Stimulated activated CD4-positive, alpha-beta T cell treated with anti-CD3 and anti-CD28 coated beads, Interleukin-2, amount 100 ng/mL, for 48 hours (primary cell): ENCODE results near the gene TNS3.
"Not testable (repeated sequence)": the region's sequence is repeated elsewhere in the genome, so short reads cannot be mapped to it uniquely, and the experiment has no call there.

Experiments
- DNase-seq, 2 donors: peaks; one replicate each; pipeline ENCODE4 v3.0.0-alpha.2; 2020

Gene TNS3

DNA sequence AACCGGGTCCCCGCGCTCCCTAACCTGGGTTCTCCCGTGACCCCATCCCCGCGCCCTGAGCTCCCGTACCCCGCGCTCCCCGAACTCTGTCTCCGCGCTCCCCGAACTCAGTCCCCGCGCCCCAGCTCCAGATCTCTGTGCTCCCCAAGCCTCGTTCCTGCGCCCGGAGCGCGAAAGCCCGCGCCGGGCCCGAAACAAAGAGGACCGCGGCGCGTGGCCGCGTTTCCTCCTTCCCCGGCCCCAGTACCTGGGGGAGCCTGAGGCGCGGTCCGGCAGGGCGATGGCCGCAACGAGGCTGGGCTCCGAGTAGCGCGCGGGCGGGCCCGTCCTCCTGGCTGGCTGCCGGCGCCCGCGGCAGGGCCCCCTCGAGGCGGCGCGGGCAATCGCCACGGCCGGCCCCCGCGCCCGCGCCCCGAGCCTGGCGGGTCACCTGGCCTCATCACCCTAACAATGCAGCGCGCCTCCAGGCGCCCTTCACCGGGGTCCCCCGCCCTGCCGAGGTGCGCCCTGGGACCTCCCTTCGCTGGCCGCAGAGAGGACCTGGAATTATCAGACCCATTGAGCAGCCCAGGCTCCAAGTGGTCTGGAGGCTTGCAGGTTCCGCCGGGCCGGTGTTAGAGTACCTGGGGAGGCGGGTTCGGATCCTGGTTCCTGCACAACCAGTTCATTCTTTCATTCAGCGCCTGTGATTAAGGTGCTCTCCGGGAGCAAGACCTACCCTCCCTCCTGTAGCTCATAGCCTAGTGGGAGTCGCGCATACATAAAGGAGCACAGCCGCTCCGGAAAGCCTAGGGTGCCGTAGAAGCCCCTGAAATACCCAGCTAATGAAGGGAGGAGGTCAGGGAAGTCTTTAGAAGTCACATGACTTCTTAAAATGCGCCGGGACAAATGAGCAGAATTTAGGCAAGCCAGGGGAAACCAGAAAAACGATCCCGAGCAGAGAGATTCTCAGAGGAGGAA, at the start of gene TNS3:
TSS of gene TNS3 (minus strand) at position 308 of the 960 bp plus-strand sequence. CDS start 142,475 bp downstream, outside the sequence.
- DNase-seq, result no peak

DNA sequence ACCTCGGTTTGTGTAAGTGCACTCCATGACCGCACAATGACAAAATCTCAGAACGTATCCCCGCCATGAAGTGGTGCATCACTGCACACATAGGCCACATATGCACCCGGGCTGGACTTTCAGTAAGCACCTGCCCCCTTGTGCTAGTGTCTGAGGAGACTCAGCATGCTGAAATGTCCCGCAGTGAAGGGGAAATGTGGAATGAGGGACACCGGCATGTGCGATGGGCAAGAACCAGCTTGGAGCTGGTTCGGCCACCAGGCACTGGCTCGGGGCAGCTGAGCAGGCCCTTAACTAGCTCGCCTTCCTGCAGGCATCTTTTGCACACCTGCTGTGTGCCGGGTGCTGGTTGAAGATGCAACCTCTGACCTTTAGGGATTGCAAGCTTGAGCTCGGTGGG, 49.8 kb upstream of the TNS3 start:
- DNase-seq, result no peak

DNA sequence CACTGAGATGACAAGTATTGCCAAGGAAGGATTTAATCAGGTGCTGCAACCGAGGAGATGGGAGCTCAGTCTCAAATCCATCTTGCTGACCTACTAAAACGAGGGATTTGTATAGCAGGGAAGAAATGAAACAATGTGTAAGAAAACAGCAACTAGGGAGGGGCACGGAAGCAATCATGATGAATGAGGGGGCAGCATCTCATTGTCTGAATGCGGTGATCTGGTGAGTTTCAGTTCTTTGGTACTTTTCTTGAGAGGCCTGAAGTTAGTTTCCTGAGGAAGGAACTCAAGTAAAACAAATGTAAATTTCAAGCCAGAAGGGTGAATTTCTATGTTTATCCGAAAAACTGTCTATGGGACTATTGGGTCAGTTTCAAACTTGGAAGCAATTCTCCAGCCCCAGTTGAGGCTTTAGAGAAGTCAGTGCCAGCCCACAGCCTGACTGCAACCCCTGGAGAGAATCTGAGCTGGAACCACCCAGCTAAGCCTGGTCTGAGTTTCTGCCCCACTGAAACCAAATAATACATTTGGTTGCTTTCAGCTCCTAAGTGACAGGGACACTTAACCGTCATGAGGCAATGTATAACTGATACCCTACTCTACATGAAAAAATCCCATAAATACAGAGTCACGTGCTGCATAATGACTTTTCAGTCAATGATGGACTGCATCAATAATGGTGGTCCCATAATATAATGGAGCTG, 45.8 kb upstream of the TNS3 start:
- no peak for DNase-seq

DNA sequence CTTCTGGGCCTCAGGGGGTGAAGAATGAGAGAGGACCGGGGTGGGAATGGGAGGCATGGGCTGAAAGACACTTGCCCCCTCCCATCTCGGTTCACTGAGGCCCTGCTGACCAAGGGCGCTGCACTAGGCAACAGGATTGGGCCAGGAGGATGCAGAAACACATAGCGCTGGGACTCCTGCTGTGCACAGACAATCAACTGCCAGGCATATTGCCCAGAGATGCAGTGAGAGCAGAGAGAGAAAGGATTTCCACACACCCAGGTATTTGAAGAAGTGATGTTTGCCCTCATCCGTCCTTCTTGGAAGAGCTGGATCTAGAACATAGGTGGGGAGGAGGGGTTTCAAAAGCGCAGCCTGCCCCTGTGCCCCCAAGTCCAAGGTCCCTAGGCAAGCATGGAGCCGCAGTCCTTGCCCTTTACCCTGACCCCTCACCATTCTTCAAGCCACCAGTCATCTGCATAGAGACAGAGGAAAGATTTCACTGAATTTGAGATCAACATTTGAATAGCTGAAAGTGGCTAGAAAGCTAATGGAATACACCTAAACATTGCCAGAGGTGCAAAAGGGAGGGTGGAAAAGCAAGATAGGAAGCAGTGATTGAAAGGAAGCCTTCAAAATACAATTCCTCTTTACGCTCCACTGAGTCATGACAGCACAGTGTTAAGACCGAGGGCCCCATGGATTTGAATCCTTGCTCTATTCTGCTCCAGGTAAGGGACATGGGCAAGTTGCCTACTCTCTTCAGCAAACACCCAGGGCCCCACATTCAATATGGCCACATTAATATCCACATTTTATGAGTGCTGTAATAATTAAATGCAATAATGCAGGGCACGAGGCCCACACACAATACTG, 44.2 kb upstream of the TNS3 start:
- DNase-seq, result no peak

DNA sequence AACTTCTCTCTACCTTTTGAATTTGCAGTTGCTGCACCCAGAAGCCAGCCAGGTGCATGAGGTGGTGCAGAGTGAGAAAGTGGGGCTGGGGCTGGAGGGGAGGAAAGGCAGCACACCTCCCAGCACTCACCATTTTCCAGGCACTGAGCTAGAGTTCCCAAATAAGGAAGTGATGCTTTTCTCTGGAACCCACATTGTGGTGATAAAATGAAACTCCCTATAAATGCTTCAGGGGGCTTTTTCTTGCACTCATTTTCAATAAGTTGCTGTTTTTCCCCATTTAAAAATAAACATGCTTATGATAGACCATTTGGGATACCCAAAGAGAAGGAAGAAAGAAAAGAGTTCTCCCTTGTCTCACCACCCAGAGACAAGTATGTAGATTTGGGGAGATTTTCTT, 42.8 kb upstream of the TNS3 start:
- DNase-seq, result no peak

DNA sequence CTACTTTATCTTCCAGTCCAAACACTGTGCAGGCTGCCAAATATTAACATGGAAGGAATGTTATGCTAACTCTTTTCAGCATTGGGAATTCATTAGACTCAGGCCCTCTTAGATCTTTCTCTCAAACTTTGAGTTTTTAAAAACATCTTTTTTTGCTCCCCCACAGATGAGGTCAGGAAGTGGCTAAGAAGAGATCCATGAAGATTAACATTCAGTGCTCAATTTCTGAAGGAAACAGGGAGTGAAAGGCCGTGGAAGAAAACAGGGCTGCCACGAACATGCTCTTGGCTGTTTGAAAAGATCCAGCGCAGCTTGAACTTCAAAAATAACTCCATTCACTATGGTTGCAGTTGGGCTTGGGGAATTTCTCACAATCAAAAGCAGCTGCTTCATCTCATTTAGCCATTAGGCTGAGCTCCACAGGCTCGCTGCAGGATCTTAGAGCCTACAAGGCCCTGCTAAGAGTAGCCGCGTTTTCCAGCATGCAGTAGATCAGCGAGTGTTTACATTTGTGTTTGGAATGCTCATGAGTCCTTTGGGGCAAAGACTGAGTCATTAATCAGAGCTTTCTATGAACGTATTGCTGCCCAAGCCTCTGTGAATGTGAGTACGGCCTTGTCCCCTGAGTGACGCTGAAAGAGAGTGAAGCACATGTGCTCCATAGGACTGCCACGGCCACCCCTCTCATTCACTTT, 41.2 kb upstream of the TNS3 start:
- no peak for DNase-seq

DNA sequence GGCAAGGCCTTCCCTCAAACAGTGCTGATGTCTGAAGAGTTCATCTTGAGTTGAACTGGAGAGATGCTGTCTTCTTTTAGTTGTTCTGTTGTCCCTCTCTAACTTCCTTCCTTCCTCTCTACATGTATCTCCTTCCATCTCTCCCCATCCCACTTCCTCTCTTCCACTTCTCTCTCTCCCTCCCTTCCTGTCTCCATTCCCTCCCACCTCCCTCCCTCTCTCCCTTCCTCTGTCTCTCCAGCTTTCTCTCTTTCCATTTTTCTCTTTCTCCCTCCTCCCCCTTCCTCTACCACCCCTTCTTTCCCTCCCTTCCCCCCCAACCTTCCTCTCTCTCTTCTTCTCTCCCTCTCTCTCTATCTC, 40.7 kb upstream of the TNS3 start:
- DNase-seq, result no peak

DNA sequence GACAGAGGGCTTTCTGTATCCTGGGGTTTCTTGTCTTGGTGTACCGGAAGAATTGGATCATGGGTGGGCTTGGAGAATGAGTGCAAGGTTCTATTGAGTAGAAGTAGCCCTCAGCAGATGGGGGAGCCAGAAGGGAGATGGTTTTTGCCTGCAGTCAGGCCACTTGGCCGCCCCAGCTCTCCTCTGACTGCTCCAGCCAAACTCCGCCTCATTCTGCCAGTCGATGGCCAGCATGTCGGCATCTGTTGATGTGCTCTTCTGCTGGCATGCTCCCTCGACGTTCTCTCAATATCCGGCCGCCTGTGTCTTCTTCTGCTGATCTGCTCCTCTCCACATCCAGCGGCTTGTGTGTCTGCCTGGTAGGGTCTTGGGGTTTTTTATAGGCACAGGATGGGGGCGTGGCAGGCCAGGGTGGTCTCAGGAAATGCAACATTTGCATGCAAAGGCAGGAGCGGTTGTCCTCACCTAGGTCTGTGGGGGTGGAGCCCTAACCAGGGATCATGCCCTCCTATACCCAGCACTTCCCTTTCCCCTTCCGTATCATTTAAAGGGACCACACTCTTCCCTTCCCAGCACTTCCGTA, 40.2 kb upstream of the TNS3 start:
- DNase-seq, result no peak

DNA sequence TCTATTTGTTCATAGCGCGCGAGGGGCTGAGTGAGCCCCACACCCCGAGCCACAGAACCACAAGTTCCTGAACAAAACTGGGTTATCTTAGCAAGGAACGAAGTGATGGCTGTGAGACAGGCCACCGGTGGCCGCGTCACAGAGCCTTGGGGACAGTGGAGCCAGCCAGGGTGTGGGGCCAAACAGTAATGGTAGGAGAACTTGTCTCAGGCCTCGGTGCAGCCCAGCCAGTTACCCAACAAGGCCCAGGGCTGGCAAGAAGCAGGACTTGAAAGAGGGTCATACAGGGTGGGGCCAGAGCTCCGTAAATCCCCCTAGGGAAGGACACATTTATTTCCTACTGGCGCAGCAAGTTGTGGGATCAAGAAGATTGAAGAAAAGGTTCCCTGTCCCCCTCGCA, 39.4 kb upstream of the TNS3 start:
- DNase-seq, result no peak

DNA sequence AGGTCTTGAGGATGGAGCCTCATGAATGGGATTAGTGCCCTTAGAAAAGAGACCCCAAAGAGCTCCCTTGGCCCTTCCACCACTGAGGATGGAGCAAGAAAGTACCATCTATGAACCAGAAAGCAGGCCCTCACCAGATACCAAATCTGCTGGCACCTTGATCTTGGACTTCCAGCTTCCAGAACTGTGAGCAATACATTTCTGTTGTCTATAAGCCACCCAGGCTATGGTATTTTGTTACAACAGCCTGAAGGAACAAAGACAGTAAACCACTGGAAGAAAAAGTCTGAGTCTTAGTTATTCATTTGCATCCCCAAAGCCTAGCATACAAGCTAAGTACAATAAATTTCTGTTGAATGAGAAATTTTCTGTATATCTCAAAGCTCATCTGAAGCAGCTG, 37.9 kb upstream of the TNS3 start:
- DNase-seq, result no peak

DNA sequence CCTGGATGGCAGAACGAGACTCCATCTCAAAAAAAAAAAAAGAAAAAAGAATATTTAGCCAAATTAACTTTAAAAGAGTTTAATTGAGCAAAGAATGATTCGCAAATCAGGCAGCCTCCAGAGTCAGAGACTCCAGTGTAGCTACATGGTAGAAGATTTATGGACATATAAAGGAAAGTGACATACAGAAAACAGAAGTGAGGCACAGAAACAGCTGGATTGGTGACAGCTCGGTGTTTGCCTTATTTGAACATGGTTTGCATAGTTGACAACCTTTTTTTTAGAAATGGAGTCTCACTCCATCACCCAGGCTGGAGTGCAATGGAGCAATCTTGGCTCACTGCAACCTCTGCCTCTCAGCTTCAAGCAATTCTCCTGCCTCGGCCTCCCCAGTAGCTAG, 35.2 kb upstream of the TNS3 start:
- no peak for DNase-seq

DNA sequence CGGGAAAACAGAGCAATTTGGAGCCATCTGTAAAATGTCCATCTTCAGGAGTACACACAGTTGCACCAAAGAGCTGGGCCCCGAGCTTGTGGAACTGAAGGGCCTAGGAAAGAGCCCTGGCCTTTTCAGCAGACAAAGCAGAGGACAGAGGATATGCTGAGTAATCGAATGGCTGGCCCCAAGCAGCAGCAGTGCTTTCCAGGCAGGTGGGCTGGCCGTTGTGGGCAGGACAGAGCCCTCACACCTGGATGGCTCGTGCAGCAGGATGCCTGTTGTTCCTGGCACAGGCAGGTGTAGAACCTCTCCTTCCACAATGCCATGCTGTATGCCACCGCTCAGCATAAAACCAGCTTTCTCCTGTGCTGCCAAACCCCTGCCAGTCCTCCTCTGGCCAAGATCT, 32.5 kb upstream of the TNS3 start:
- DNase-seq, result no peak

DNA sequence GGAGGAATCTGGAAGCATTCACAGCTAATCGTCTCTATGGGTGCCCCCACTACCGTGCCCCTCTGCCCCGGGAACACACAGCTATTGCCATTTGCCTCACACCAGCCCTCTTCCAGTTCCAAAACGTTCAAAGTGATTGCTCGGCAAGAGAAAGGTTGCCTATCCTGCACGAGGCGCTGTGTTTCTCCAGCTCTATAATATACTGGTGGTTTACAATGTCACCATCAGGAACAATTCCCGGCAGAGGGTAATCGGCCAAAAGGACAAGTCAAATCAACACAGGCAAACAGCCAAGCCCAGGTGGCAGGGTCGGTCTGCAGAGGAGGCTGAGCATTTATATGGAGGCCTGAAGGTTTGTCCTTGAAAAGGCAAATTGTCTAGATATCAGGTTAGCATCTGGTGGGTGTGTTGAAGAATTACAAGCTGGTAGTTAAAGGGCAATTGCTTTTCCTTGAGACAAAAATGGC, 29.2 kb upstream of the TNS3 start:
- no peak for DNase-seq

DNA sequence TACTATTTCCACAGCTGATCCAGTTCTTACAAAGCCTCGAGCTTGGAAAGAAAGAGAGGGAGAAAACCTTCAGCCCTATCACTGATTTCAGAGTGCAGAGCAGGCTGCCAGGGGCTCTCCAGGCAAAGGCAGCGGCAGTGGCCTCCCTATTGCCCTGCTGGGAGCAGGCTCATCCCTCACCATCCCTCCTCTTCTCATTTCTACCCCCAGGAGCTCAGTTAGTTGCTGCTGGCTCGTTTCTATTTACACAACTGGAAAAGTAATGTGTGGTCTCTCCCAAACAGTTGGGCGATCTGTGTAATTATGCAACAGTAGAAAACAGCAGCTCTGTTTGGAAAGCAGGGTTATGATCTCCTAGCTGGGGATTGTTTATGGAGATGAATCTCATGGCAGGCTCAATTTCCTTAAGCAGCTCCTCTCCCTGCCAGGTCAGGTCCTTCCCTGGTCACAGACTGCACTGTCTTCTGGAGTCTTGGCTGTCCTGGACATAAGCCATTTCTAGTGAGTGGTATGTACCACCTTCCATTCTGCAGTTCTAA, 28.7 kb upstream of the TNS3 start:
- DNase-seq, result no peak

DNA sequence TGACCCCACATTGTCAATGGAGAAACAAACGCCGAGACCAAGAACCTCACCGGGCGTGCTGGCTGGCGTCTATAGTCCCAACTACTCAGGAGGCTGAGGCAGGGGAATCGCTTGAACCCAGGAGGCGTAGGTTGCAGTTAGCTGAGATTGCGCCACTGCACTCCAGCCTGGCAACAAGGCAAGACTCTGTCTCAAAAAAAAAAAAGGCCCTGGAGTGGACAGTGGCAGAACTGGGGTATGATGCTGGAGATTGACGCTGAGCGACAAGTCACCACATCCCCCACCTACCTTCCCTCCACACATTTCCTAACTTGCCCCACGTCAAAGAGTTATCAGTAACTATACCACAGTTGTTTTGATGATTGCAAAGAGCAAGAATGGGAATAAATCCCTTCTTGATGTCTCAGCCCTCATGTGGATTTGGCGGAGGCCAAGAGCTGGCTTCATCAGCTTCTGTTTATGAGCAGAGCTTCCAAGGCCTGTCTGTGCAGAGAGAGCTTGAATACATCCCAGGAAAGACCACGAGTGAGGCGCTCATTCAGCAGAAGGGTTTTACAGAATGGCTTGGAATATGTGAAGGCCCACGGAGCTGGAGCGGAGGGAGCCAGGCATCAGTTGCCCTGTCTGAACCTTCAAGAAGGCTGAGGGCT, 28.0 kb upstream of the TNS3 start:
- DNase-seq, result no peak

DNA sequence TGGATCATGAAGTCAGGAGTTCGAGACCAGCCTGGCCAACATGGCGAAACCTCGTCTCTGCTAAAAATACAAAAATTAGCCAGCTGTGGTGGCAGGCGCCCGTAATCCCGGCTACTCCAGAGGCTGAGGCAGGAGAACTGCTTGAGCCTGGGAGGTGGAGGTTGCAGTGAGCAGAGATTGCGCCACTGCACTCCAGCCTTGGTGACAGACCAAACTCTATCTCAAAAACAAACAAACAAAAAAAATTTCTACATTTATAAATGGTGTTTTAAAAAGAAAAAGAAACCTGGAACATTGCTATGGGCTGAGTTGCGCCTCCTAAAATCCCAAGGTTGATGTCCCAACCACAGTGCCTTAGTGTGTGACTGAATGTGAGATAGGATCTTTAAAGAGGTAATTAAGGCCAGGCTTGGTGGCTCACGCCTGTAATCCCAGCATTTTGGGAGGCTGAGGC, 24.7 kb upstream of the TNS3 start:
- DNase-seq, result not testable (repeated sequence)

DNA sequence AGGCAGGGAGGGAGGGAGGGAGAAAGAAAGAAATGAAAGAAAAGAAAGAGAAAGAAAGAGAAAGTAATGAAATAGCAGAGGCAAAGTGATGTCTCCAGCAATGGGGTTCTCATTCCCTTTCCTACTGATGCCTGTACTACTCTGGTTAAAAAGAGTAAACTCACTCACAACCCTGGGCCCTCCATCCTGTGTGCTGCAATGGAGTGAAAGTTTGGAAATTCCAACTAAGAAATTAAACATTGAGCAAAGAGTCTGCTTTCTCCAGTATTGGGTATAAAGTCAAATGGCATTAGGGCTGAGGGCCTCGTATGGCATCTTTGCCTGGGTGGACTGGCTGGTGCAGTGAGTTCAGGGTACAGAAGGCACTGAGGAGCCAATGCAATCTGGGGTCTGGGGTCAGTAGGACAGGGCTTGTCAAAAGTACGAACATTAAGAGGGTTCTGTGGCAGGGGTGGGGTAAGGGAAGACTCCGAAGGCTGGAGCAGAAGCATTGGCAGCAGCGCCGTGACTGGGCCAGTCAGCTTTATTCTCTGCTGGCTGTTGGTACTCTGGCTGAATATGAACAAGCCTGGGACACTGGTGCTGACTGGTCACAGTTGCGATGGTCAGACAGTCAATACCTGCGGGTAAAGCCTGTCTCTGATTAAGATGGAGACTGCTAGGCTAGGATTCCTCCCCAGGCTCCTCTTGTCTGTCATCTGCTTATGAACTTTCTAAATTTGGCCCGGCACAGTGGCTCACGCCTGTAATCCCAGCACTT, 24.1 kb upstream of the TNS3 start:
- DNase-seq, result no peak

DNA sequence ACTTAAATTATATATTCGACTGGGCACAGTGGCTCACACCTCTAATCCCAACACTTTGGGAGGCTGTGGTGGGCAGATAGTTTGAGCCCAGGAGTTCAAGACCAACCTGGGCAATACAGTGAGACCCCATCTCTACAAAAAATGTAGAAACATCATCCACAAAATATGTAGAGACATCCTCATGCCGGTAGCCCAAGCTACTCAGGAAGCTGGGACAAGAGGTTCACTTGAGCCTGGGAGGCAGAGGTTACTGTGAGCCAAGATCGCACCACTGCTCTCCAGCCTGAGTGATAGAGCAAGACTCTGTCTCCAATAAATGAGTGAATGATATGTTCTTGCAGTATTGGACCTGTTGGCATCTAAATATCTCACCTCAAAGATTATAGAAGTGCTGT, 22.6 kb upstream of the TNS3 start:
- DNase-seq, result no peak

DNA sequence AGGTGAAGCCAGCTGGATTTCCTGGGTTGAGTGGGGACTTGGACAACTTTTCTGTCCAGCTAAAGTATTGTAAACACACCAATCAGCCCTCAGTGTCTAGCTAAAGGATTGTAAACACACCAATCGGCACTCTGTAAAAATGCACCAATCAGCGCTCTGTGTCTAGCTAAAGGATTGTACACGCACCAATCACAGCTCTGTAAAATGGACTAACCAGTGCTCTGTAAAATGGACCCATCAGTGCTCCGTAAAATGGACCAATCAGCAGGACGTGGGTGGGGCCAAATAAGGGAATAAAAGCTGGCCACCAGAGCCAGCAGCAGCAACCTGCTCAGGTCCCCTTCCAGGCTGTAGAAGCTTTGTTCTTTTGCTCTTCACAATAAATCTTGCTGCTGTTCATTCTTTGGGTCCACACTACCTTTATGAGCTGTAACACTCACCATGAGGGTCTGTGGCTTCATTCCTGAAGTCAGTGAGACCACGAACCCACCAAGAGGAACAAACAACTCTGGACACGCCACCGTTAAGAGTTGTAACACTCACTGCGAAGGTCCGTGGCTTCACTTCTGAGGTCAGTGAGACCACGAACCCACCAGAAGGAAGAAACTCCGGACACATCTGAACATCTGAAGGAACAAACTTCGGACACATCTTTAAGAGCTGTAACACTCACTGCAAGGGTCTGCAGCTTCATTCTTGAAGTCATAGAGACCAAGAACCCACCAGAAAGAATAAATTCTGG, 21.8 kb upstream of the TNS3 start:
- not testable (repeated sequence) for DNase-seq
